Measurements from ENCODE around the gene BOLA2B.
"Not testable (repeated sequence)": the region's sequence is repeated elsewhere in the genome, so short reads cannot be mapped to it uniquely, and the experiment has no call there.

- not testable (repeated sequence) for TF ChIP-seq TAF1 (IDR thresholded peaks at IDR 0.05; ENCODE audit: borderline replicate concordance, low read depth, low read length); POLR2A (IDR thresholded peaks at IDR 0.05; ENCODE audit: low read depth, low read length)
Measured at GRCh38 chr16:30217082-30217481, 23.6 kb upstream of the BOLA2B start.
